Brain microvascular endothelial cell (primary cell): ENCODE data around the gene SEMA6D.

ENCODE experiments used
- DNase-seq: peaks from one replicate; pipeline ENCODE4 v3.0.0-alpha.2; 2020
- H3K27ac ChIP-seq: fragments of 250-450 bp; sonication (Bioruptor Pico); 2 replicates; pipeline ENCODE4 v1.5.1; 2020; ENCODE audit warnings: mild to moderate bottlenecking, moderate library complexity
- H3K27me3 ChIP-seq: fragments of 250-450 bp; sonication (Bioruptor Pico); replicated peaks from 2 replicates; pipeline ENCODE4 v1.5.1; 2020; ENCODE audit warnings: mild to moderate bottlenecking
- H3K36me3 ChIP-seq: fragments of 250-450 bp; sonication (Bioruptor Pico); replicated peaks from 2 replicates; pipeline ENCODE4 v1.5.1; 2020; ENCODE audit warnings: mild to moderate bottlenecking
- H3K4me3 ChIP-seq: 2 replicates; pipeline ENCODE4 v1.5.1; 2011; ENCODE audit warnings: low read depth, mild to moderate bottlenecking, control low read depth, low read length, moderate library complexity
- CTCF ChIP-seq: IDR thresholded peaks from 2 replicates; pipeline ENCODE4 v1.5.1; 2011; ENCODE audit warnings: low read depth, mild to moderate bottlenecking, moderate library complexity, low read length, control low read depth, inconsistent platforms; ENCODE audit errors: missing control alignments
- in situ Hi-C: cut with HindIII; loops from 2 replicates; pipeline ENCODE4 v1.10.0; 2017; ENCODE audit warnings: low sequenced_read_pairs, low pct_ligation_motif_present

The SEMA6D gene

DNA sequence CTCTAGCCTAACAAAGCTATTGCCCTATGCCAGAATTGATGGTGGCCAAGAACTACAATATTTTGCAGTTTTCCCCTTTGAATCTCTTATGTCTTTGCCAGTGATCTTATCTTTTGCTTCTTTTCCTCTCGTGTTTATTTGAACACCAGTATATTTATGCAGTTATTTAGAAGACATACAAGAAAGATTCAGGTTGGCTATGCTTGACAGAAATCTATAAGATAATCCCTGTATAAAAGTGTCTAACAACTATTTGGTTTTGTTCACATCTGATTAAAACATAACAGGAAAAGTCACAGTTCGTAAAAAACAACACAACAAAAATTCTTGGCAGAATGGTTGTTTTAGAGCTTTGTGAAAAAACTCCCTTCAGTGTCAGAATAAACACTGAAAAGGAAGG lies 63.7 kb downstream of the SEMA6D start:
- H3K27me3 ChIP-seq: no peaks in the 10 kb centered on the region
- no peak for DNase-seq
- in situ Hi-C loops: no loop called here
- no peak overlapping the region for H3K4me3 ChIP-seq
- H3K27ac ChIP-seq: no peak overlapping the region
- no peak for TF ChIP-seq CTCF
- no peaks in the 10 kb centered on the region for H3K36me3 ChIP-seq

GRCh38 chr15:47781527-47781926 lies 64.2 kb downstream of the SEMA6D start:
- H3K27me3 ChIP-seq: no peaks in the 10 kb centered on the region
- no peak overlapping the region for H3K4me3 ChIP-seq
- in situ Hi-C loops: no loop called here
- TF ChIP-seq CTCF: no peak
- no peaks in the 10 kb centered on the region for H3K36me3 ChIP-seq
- DNase-seq: no peak
- H3K27ac ChIP-seq: no peak overlapping the region

DNA sequence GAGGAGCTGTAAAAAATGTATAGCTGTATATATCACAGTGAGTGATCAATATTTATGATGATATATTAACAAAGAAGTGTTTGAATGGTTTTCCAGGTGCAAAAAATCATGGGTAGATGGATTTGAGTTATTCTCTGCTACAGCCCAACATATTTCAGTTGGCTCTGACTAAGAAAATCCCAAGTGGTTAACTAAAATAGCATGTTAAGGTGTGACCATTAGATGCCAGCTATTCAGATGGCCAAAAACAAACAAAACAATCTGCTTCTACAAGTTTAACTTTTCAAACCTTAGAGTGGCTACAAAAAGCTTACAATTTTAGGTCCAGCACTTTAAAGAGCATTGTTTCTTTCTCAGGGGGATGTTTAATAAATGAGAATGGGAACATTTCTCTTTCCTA lies 67.5 kb downstream of the SEMA6D start:
- in situ Hi-C loops: no loop called here
- H3K4me3 ChIP-seq: no peak overlapping the region
- TF ChIP-seq CTCF: no peak
- no peaks in the 10 kb centered on the region for H3K27me3 ChIP-seq
- no peaks in the 10 kb centered on the region for H3K36me3 ChIP-seq
- no peak for DNase-seq
- H3K27ac ChIP-seq: no peak overlapping the region

- Histone ChIP-seq H3K4me3 (no peak overlapping the region), H3K27ac (no peak overlapping the region), H3K36me3 (no peaks in the 10 kb centered on the region), H3K27me3 (no peaks in the 10 kb centered on the region)
- no peak for DNase-seq
- TF ChIP-seq CTCF: no peak
- in situ Hi-C loops: no loop called here
Measured at GRCh38 chr15:47786371-47786770, 69.1 kb downstream of the SEMA6D start.

GRCh38 chr15:47787875-47788274 lies 70.6 kb downstream of the SEMA6D start:
- Histone ChIP-seq H3K4me3 (no peak overlapping the region), H3K27me3 (no peaks in the 10 kb centered on the region), H3K36me3 (no peaks in the 10 kb centered on the region), H3K27ac (no peak overlapping the region)
- TF ChIP-seq CTCF: no peak
- DNase-seq: no peak
- in situ Hi-C loops: no loop called here

GRCh38 chr15:47788685-47789084 lies 71.4 kb downstream of the SEMA6D start:
- in situ Hi-C loops: no loop called here
- no peak for DNase-seq
- no peak overlapping the region for H3K4me3 ChIP-seq
- TF ChIP-seq CTCF: no peak
- no peaks in the 10 kb centered on the region for H3K27me3 ChIP-seq
- no peak overlapping the region for H3K27ac ChIP-seq
- no peaks in the 10 kb centered on the region for H3K36me3 ChIP-seq
